KMS-11 (cell line): ENCODE results near the gene IFT57.

ENCODE experiments used
- H2AFZ ChIP-seq: fragments of 200-600 bp; sonication (generic); 2 replicates; pipeline ENCODE4 v1.6.1; 2016; ENCODE audit warnings: antibody characterized with exemption, mixed run types, low read depth
- H3K27ac ChIP-seq: fragments of 200-600 bp; sonication (generic); 2 replicates; pipeline ENCODE4 v1.6.1; 2016; ENCODE audit warnings: mild to moderate bottlenecking, mixed run types
- H3K27me3 ChIP-seq: fragments of 200-600 bp; sonication (generic); 2 replicates; pipeline ENCODE4 v1.6.1; 2017; ENCODE audit warnings: mild to moderate bottlenecking, low read depth, mixed run types, moderate library complexity; ENCODE audit not compliant: insufficient read depth
- H3K36me3 ChIP-seq: fragments of 200-600 bp; sonication (generic); 2 replicates; pipeline ENCODE4 v1.6.1; 2017; ENCODE audit warnings: mild to moderate bottlenecking, mixed run types; ENCODE audit not compliant: insufficient read depth
- H3K4me1 ChIP-seq: fragments of 200-600 bp; sonication (generic); 2 replicates; pipeline ENCODE4 v1.6.1; 2016; ENCODE audit warnings: mild to moderate bottlenecking, low read depth, mixed run types; ENCODE audit not compliant: poor library complexity, severe bottlenecking
- H3K4me2 ChIP-seq: fragments of 200-600 bp; sonication (generic); 2 replicates; pipeline ENCODE4 v1.7.0; 2016; ENCODE audit warnings: mild to moderate bottlenecking, mixed run types
- H3K4me3 ChIP-seq: fragments of 200-600 bp; sonication (generic); IDR thresholded peaks from 2 replicates; pipeline ENCODE4 v1.6.1; 2017; ENCODE audit warnings: low read depth, low read length, mixed read lengths; ENCODE audit not compliant: insufficient read depth
- H3K79me2 ChIP-seq: fragments of 200-600 bp; sonication (generic); 2 replicates; pipeline ENCODE4 v1.6.1; 2016; ENCODE audit warnings: low read depth, mixed run types; ENCODE audit not compliant: insufficient read depth
- H3K9ac ChIP-seq: fragments of 200-600 bp; sonication (generic); 2 replicates; pipeline ENCODE4 v1.6.1; 2016; ENCODE audit warnings: mild to moderate bottlenecking, mixed run types
- H4K20me1 ChIP-seq: fragments of 200-600 bp; sonication (generic); 2 replicates; pipeline ENCODE4 v1.6.1; 2016; ENCODE audit warnings: mild to moderate bottlenecking, mixed run types; ENCODE audit not compliant: insufficient read depth
- TF ChIP-seq, protein P1 (sequence below): fragments of 200-600 bp; sonication (generic); conservative IDR thresholded peaks from 2 replicates; pipeline ENCODE4 v1.6.1; 2017; ENCODE audit warnings: low read depth, mild to moderate bottlenecking, antibody characterized with exemption, low read length, moderate library complexity, mixed read lengths

Gene IFT57

DNA sequence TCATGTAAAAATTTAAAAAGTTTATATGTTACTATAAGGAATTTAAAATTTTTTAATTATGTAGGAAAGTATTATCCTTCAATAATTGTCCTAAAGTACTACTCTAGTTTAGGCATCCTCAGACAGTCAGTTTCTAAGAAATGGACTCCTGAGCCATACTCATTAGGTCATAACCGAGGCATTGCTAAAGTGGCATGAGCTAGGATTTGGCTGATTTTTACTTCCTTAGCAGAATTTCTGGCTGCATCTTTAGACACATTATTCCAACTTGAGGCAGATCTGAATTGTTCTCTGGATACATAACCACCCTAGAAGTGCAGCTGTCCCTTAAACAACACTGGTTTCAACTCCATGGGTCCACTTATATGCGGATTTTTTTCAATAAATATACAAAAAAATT lies 38.3 kb downstream of the IFT57 start:
- Histone ChIP-seq H3K4me2 (no peak overlapping the region), H2AFZ (no peak overlapping the region), H3K9ac (no peak overlapping the region), H4K20me1 (no peaks in the 10 kb centered on the region), H3K27ac (no peak overlapping the region), H3K36me3 (no peaks in the 10 kb centered on the region), H3K27me3 (no peaks in the 10 kb centered on the region), H3K4me3 (no peak overlapping the region), H3K79me2 (no peaks in the 10 kb centered on the region), H3K4me1 (no peaks in the 10 kb centered on the region)
- TF ChIP-seq, protein P1, sequence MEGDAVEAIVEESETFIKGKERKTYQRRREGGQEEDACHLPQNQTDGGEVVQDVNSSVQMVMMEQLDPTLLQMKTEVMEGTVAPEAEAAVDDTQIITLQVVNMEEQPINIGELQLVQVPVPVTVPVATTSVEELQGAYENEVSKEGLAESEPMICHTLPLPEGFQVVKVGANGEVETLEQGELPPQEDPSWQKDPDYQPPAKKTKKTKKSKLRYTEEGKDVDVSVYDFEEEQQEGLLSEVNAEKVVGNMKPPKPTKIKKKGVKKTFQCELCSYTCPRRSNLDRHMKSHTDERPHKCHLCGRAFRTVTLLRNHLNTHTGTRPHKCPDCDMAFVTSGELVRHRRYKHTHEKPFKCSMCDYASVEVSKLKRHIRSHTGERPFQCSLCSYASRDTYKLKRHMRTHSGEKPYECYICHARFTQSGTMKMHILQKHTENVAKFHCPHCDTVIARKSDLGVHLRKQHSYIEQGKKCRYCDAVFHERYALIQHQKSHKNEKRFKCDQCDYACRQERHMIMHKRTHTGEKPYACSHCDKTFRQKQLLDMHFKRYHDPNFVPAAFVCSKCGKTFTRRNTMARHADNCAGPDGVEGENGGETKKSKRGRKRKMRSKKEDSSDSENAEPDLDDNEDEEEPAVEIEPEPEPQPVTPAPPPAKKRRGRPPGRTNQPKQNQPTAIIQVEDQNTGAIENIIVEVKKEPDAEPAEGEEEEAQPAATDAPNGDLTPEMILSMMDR = no peak

DNA sequence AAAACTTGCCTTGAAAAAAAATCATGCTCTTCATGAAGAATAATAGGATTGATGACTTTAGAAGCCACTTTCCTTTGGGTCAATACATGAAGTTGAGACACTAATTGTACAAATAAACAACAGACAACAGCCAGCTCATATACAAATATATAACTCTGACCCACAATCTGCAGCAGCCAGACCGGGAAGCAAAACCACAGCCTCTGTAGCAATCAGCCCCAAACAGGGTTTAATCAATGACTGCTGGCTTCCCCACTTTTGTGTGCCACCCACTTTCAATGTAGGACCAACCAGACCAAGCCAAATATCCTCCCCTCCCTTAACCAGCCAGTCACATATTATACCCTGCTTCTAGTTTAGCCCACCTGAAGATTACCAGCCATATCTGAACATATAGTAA lies 39.0 kb downstream of the IFT57 start:
- no peaks in the 10 kb centered on the region for H3K36me3 ChIP-seq
- H3K79me2 ChIP-seq = no peaks in the 10 kb centered on the region
- no peak overlapping the region for H3K4me3 ChIP-seq
- TF ChIP-seq, protein P1 = no peak
- no peaks in the 10 kb centered on the region for H3K27me3 ChIP-seq
- H3K9ac ChIP-seq = no peak overlapping the region
- no peaks in the 10 kb centered on the region for H4K20me1 ChIP-seq
- H3K4me2 ChIP-seq = no peak overlapping the region
- no peak overlapping the region for H3K27ac ChIP-seq
- no peak overlapping the region for H2AFZ ChIP-seq
- no peaks in the 10 kb centered on the region for H3K4me1 ChIP-seq

DNA sequence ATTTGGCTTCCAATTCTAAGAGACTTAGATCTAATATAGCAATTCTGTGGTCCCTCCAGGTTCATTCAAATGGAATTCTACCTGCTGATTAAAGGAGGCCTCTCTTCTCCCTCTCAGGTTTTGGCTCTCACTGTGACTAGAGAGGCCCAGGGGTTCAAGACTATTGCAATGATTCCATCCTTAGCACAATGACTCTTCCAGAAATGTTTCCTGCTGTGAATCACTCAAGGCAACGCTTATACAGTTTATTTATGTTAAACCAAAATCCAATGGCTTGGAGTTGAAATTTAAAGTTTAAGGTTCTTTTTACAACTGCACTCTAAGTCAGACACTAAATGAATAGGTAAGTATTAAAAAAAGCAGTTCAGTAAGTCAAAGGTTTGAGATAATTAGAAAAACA lies 39.9 kb downstream of the IFT57 start:
- Histone ChIP-seq H3K4me2 (no peak overlapping the region), H3K27me3 (no peaks in the 10 kb centered on the region), H3K4me3 (no peak overlapping the region), H2AFZ (no peak overlapping the region), H3K36me3 (no peaks in the 10 kb centered on the region), H3K79me2 (no peaks in the 10 kb centered on the region), H3K9ac (no peak overlapping the region), H3K27ac (no peak overlapping the region), H4K20me1 (no peaks in the 10 kb centered on the region), H3K4me1 (no peaks in the 10 kb centered on the region)
- TF ChIP-seq, protein P1 = no peak

DNA sequence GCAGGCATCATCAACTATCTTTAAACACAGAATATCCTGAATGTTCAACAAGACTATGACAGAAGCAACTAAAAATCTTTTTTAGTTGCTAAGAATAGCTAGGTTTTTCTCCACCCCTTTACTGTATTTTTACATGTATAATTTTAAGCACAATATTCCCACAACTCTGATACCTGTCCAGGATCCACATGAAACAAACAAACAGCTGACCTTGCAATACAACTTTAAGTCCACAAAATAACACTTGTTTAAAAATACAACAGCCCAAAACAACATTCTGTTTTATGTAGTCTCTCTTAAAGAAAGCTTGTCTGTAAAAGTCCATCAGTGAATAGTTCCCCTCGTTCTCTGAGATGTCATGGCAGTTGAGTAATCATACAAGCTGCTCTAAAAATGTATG lies 41.1 kb downstream of the IFT57 start:
- no peak overlapping the region for H3K9ac ChIP-seq
- no peak overlapping the region for H2AFZ ChIP-seq
- H3K79me2 ChIP-seq = no peaks in the 10 kb centered on the region
- H3K27ac ChIP-seq = no peak overlapping the region
- no peaks in the 10 kb centered on the region for H3K4me1 ChIP-seq
- H3K4me3 ChIP-seq = no peak overlapping the region
- H3K27me3 ChIP-seq = no peaks in the 10 kb centered on the region
- H4K20me1 ChIP-seq = no peaks in the 10 kb centered on the region
- TF ChIP-seq, protein P1 = no peak
- no peak overlapping the region for H3K4me2 ChIP-seq
- no peaks in the 10 kb centered on the region for H3K36me3 ChIP-seq

DNA sequence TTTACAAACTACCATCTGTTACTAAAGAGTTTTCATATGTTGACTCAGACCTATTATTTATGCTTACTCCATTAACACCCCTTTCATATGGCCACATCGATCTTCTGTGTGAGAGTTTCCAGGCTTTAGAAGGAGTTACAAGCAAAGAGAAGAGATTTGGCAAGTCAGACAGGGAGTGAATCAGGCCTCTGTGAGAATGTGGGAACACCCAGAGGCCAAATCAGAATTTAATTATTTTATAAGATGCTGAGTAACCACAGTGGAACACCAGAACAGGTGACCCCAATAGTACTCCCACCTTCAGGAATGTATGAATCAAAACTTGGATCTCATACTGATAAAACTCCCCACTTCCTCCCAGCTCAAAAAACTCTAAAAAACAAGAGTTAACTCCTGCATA lies 42.0 kb downstream of the IFT57 start:
- TF ChIP-seq, protein P1 = no peak
- no peak overlapping the region for H3K27ac ChIP-seq
- no peak overlapping the region for H3K9ac ChIP-seq
- H3K4me2 ChIP-seq = no peak overlapping the region
- no peaks in the 10 kb centered on the region for H3K36me3 ChIP-seq
- H2AFZ ChIP-seq = no peak overlapping the region
- H3K4me1 ChIP-seq = no peaks in the 10 kb centered on the region
- no peaks in the 10 kb centered on the region for H4K20me1 ChIP-seq
- H3K4me3 ChIP-seq = no peak overlapping the region
- no peaks in the 10 kb centered on the region for H3K79me2 ChIP-seq
- no peaks in the 10 kb centered on the region for H3K27me3 ChIP-seq
